ENCODE measurements around the gene TMEM8B. TPM values are rescaled to one million over a fixed set of nuclear protein-coding genes. Genes with fewer than 3 reads are reported as not detected.

TMEM8B gene
- polyA plus RNA-seq, 1 donor (not counting 4 experiments of a cell fraction or from before 2014, with no cell fraction given) = 1.3 TPM

DNA sequence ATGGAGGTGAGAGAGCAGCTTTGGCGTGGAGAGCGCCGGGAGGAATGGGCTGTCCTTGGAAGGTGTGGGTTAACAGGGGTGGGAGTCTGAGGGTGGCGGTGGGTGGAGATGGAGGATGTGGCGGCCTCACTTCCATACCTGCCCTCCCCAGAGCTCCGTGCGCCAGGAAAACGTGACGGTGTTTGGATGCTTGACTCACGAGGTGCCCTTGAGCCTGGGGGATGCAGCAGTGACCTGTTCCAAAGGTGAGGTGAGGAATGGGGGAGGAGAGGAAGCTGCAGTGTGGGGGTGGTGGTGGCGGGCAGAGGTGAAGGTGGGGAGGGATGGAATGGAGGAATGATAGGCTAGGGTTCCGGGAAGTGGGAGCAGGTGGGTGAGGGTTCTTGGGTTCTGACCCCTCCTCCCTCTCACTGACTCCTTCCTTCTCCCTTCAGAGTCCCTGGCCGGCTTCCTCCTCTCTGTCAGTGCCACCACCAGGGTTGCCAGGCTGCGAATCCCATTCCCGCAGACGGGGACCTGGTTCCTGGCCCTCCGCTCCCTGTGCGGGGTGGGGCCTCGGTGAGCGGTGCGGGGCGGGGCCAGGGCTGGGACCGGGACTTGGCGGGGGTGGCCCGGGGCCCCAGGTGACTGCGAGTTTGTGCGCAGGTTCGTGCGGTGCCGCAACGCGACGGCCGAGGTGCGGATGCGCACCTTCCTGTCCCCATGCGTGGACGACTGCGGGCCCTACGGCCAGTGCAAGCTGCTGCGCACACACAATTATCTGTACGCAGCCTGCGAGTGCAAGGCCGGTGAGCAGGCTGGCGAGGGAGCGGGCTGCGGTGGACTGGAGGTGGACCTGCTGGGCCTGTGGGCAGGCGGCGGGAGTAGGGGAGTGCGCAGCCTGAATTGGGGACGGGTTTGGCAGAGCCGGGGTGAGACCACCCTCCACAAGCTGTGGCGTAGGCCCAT lies 17.1 kb downstream of the TMEM8B start:
- FAIRE-seq = peak; percentile 52
- Histone ChIP-seq H3K27ac (ENCODE audit: control insufficient read depth, insufficient read depth, low read length) (peak overlapping the region; percentile 53), H4K20me1 (ENCODE audit: control insufficient read depth, extremely low read depth, insufficient read depth, low read length) (no peaks in the 10 kb centered on the region)

GRCh38 chr9:35847792-35848572 lies 19.0 kb downstream of the TMEM8B start:
- H3K4me3 ChIP-seq (ENCODE audit: control insufficient read depth in 2 of 3, extremely low read depth in 1 of 3, insufficient read depth in 2 of 3, low read depth in 1 of 3, low read length in 3 of 3) = no peak overlapping the region
- TF ChIP-seq, protein P1, sequence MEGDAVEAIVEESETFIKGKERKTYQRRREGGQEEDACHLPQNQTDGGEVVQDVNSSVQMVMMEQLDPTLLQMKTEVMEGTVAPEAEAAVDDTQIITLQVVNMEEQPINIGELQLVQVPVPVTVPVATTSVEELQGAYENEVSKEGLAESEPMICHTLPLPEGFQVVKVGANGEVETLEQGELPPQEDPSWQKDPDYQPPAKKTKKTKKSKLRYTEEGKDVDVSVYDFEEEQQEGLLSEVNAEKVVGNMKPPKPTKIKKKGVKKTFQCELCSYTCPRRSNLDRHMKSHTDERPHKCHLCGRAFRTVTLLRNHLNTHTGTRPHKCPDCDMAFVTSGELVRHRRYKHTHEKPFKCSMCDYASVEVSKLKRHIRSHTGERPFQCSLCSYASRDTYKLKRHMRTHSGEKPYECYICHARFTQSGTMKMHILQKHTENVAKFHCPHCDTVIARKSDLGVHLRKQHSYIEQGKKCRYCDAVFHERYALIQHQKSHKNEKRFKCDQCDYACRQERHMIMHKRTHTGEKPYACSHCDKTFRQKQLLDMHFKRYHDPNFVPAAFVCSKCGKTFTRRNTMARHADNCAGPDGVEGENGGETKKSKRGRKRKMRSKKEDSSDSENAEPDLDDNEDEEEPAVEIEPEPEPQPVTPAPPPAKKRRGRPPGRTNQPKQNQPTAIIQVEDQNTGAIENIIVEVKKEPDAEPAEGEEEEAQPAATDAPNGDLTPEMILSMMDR (optimal IDR thresholded peaks at IDR 0.05 in 1 of 3, IDR thresholded peaks at IDR 0.05 in 1 of 3, conservative IDR thresholded peaks at IDR 0.05 in 1 of 3; ENCODE audit: extremely low read depth in 1 of 3, insufficient read depth in 2 of 3, low read length in 3 of 3) = no peak
- TF ChIP-seq EZH2 (IDR thresholded peaks at IDR 0.05; ENCODE audit: low read length) = no peak
- no peaks in the 10 kb centered on the region for H3K9me3 ChIP-seq (ENCODE audit: control insufficient read depth, low read depth, low read length)
- dilution Hi-C loops (cut with MboI; ENCODE audit: extremely low pct_ligation_motif_present, low sequenced_read_pairs) = no loop called here
- peaks cover 2% of the 10 kb centered on the region for H3K9me1 ChIP-seq (ENCODE audit: control insufficient read depth, extremely low read depth, insufficient read depth, low read length)
- H3K27ac ChIP-seq (ENCODE audit: control insufficient read depth, insufficient read depth, low read length) = peak overlapping the region; percentile 37
- H3K4me2 ChIP-seq (ENCODE audit: control insufficient read depth, extremely low read depth, insufficient read depth, low read depth, low read length) = peak overlapping the region; percentile 66
- H3K9ac ChIP-seq (ENCODE audit: control insufficient read depth, extremely low read depth, insufficient read depth, low read length) = no peak overlapping the region
- no peaks in the 10 kb centered on the region for H3K27me3 ChIP-seq (ENCODE audit: control insufficient read depth, extremely low read depth, insufficient read depth, low read length)
- peaks cover 0 to 1% of the 10 kb centered on the region in 2 experiments for H3K36me3 ChIP-seq (ENCODE audit: control insufficient read depth in 2 of 2, extremely low read depth in 1 of 2, insufficient read depth in 2 of 2, low read length in 2 of 2)
- DNase-seq (ENCODE audit: low read depth, low spot score) (peak; percentile 86), FAIRE-seq (peak; percentile 97)
- peaks cover 37% of the 10 kb centered on the region for H3K4me1 ChIP-seq (ENCODE audit: control insufficient read depth, extremely low read depth, insufficient read depth, low read length)
- H3K79me2 ChIP-seq (ENCODE audit: control insufficient read depth, insufficient read depth, low read length) = no peaks in the 10 kb centered on the region
- H2AFZ ChIP-seq (ENCODE audit: control insufficient read depth, low read length) = no peak overlapping the region
- H4K20me1 ChIP-seq (ENCODE audit: control insufficient read depth, extremely low read depth, insufficient read depth, low read length) = no peaks in the 10 kb centered on the region

More for the DNA sequence above, 17.1 kb downstream of the TMEM8B start:
- Histone ChIP-seq H3K79me2 (ENCODE audit: control insufficient read depth, insufficient read depth, low read length) (no peaks in the 10 kb centered on the region), H3K36me3 (ENCODE audit: control insufficient read depth in 2 of 2, extremely low read depth in 1 of 2, insufficient read depth in 2 of 2, low read length in 2 of 2) (peaks cover 0 to 1% of the 10 kb centered on the region in 2 experiments), H3K4me3 (ENCODE audit: control insufficient read depth in 2 of 3, extremely low read depth in 1 of 3, insufficient read depth in 2 of 3, low read depth in 1 of 3, low read length in 3 of 3) (peak overlapping the region in 1 of 3 experiments; percentile 17), H3K4me1 (ENCODE audit: control insufficient read depth, extremely low read depth, insufficient read depth, low read length) (peaks cover 37% of the 10 kb centered on the region), H3K9me1 (ENCODE audit: control insufficient read depth, extremely low read depth, insufficient read depth, low read length) (peaks cover 2% of the 10 kb centered on the region), H3K27me3 (ENCODE audit: control insufficient read depth, extremely low read depth, insufficient read depth, low read length) (no peaks in the 10 kb centered on the region), H3K4me2 (ENCODE audit: control insufficient read depth, extremely low read depth, insufficient read depth, low read depth, low read length) (peak overlapping the region; percentile 34), H3K9me3 (ENCODE audit: control insufficient read depth, low read depth, low read length) (no peaks in the 10 kb centered on the region), H2AFZ (ENCODE audit: control insufficient read depth, low read length) (peak overlapping the region; percentile 42), H3K9ac (ENCODE audit: control insufficient read depth, extremely low read depth, insufficient read depth, low read length) (peak overlapping the region; percentile 4)
- dilution Hi-C loops (cut with MboI; ENCODE audit: extremely low pct_ligation_motif_present, low sequenced_read_pairs) = no loop called here
- DNase-seq (ENCODE audit: low read depth, low spot score) = no peak
- no peak for TF ChIP-seq EZH2 (IDR thresholded peaks at IDR 0.05; ENCODE audit: low read length)
- TF ChIP-seq, protein P1 (optimal IDR thresholded peaks at IDR 0.05 in 1 of 3, IDR thresholded peaks at IDR 0.05 in 1 of 3, conservative IDR thresholded peaks at IDR 0.05 in 1 of 3; ENCODE audit: extremely low read depth in 1 of 3, insufficient read depth in 2 of 3, low read length in 3 of 3) = no peak
